ENCODE measurements around the gene STARD13.

Gene STARD13

DNA sequence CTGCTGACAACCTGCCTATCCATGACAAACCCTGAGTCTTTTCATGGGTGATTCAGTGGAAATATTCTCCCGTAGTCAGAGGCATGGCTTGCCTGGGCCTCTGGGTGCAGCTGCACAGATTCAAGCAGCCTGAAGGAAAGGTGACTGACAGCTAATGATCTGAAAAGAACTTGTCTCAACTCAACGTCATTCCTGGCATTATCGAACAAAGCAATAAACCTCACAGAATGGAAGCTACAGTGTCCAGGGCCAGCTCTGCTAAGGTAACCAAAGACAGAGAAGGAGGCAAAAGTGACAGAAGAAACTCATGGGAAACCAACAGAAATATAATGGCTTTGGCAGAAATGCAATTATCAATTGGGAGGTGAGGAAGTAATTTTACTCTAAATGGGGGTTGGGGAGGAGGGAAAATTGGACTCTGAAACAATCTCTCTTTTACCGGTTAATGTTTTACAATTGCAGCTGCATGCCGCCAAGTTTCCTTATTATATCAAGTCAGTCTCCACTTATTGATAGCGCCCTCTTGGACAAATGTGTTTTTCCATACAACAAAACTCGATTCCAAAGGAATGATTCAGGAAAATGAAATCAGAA, 12.9 kb downstream of the STARD13 start:
- no peak overlapping the region for H2BK12ac ChIP-seq (ENCODE audit: low read length in 2 of 2)

DNA sequence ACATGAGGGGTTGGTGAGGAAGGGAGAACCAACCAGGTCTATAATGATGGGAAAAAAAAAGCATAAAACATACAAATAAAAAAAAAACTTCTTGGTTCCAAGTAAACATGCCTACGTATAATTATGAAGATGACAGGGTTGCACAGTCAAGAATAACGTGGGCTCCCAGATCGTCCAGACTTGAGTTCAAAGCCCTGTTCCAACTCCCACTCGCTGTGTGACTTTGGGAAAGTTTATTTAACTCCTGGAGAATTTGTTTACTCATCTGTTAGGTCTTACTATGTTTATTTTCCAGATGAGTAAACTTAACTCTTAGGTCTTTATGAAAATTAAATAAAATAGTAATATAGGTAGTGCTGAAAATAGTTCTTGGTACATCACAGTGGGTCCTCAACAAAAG, 13.8 kb downstream of the STARD13 start:
- Histone ChIP-seq H2AK5ac (ENCODE audit: low read length, severe bottlenecking) (peak overlapping the region; percentile 14), H3K36me3 (ENCODE audit: control insufficient read depth in 1 of 2, insufficient read depth in 2 of 2, low read depth in 1 of 2, low read length in 2 of 2) (peaks cover 0 to 19% of the 10 kb centered on the region in 2 experiments), H3K23ac (ENCODE audit: low read length in 2 of 2) (no peak overlapping the region), H3K4me1 (ENCODE audit: control insufficient read depth, insufficient read depth, low read depth, low read length) (peaks cover 6% of the 10 kb centered on the region), H2BK5ac (ENCODE audit: low read depth, low read length, poor library complexity, severe bottlenecking) (no peak overlapping the region), H2AFZ (ENCODE audit: low read depth, low read length) (no peak overlapping the region), H2BK120ac (ENCODE audit: low read depth, low read length) (no peak overlapping the region), H3K4me3 (ENCODE audit: insufficient read depth in 1 of 2, low read depth in 1 of 2, low read length in 2 of 2) (no peak overlapping the region), H2BK12ac (ENCODE audit: low read length in 2 of 2) (peak overlapping the region in 1 of 2 experiments; percentile 86), H4K91ac (ENCODE audit: low read length) (peak overlapping the region; percentile 54), H3K9me3 (ENCODE audit: control insufficient read depth, low read length) (no peaks in the 10 kb centered on the region), H3K4me2 (ENCODE audit: low read length, poor library complexity, severe bottlenecking) (no peak overlapping the region), H3K9ac (ENCODE audit: low read length) (no peak overlapping the region), H3K18ac (ENCODE audit: low read depth in 1 of 2, low read length in 2 of 2) (peak overlapping the region; percentile 34 to 64), H3K4ac (ENCODE audit: low read depth in 1 of 2, low read length in 2 of 2) (peak overlapping the region in 1 of 2 experiments; percentile 64), H3K27ac (ENCODE audit: low read length, poor library complexity, severe bottlenecking) (peak overlapping the region; percentile 52), H3K27me3 (ENCODE audit: control insufficient read depth in 1 of 2, insufficient read depth in 1 of 2, low read length in 2 of 2) (no peaks in the 10 kb centered on the region), H2BK15ac (ENCODE audit: low read depth, poor library complexity, severe bottlenecking) (no peak overlapping the region), H3K14ac (ENCODE audit: low read length in 2 of 2) (no peak overlapping the region), H3K79me1 (replicated peaks; ENCODE audit: low read length, poor library complexity, severe bottlenecking) (peaks cover 16% of the 10 kb centered on the region), H4K8ac (ENCODE audit: low read length) (peak overlapping the region; percentile 83)
- WGBS: 59% methylated on average over 3 of the region's 4 CpGs
- no peak for DNase-seq

More for the DNA sequence above, 12.9 kb downstream of the STARD13 start:
- Histone ChIP-seq H3K4me2 (ENCODE audit: low read length, poor library complexity, severe bottlenecking) (no peak overlapping the region), H2AFZ (ENCODE audit: low read depth, low read length) (no peak overlapping the region), H2AK5ac (ENCODE audit: low read length, severe bottlenecking) (peak overlapping the region; percentile 23), H3K27ac (ENCODE audit: low read length, poor library complexity, severe bottlenecking) (peak overlapping the region; percentile 74), H3K14ac (ENCODE audit: low read length in 2 of 2) (no peak overlapping the region), H3K27me3 (ENCODE audit: control insufficient read depth in 1 of 2, insufficient read depth in 1 of 2, low read length in 2 of 2) (no peaks in the 10 kb centered on the region), H3K36me3 (ENCODE audit: control insufficient read depth in 1 of 2, insufficient read depth in 2 of 2, low read depth in 1 of 2, low read length in 2 of 2) (peaks cover 0 to 13% of the 10 kb centered on the region in 2 experiments), H3K4me1 (ENCODE audit: control insufficient read depth, insufficient read depth, low read depth, low read length) (peaks cover 6% of the 10 kb centered on the region), H3K4ac (ENCODE audit: low read depth in 1 of 2, low read length in 2 of 2) (no peak overlapping the region), H3K18ac (ENCODE audit: low read depth in 1 of 2, low read length in 2 of 2) (peak overlapping the region; percentile 6 to 73), H3K79me1 (replicated peaks; ENCODE audit: low read length, poor library complexity, severe bottlenecking) (peaks cover 13% of the 10 kb centered on the region), H4K8ac (ENCODE audit: low read length) (peak overlapping the region; percentile 1), H2BK120ac (ENCODE audit: low read depth, low read length) (no peak overlapping the region), H3K9me3 (ENCODE audit: control insufficient read depth, low read length) (no peaks in the 10 kb centered on the region), H2BK15ac (ENCODE audit: low read depth, poor library complexity, severe bottlenecking) (no peak overlapping the region), H2BK5ac (ENCODE audit: low read depth, low read length, poor library complexity, severe bottlenecking) (peak overlapping the region; percentile 53), H3K4me3 (ENCODE audit: insufficient read depth in 1 of 2, low read depth in 1 of 2, low read length in 2 of 2) (no peak overlapping the region), H4K91ac (ENCODE audit: low read length) (no peak overlapping the region), H3K9ac (ENCODE audit: low read length) (no peak overlapping the region), H3K23ac (ENCODE audit: low read length in 2 of 2) (no peak overlapping the region)
- 84% methylated on average over 7 of the region's 7 CpGs for WGBS
- no peak for DNase-seq

DNA sequence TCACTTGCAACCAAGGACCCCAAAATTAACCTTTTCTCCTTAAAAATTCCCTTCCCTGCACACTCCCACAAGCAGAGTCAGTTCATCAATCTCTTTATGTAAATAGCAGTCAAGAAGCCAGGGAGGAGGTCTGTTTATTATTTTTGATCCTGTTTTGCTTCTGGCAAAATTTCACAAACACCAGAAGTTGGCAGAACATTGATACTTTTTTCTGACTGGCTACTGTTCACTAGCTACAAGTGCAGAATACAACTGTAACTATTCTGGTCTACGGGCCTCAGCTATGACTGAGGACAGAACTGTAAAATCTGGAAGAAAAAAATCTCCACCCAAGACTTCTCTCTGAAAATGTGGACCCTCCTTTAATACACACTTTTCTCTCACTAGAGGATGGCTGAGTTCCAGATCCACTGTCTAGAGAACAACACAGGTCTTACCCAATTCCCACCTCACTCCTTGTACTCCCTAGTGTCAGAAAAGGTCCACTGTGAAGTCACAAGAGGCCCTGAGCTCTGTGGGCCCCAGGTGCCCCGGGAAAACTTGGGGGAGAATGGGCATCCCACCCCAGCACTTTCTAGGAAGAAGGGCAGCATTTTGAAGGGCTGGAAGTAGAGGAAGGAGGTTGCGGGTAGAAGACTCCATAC, 14.5 kb downstream of the STARD13 start:
- Histone ChIP-seq H2BK120ac (ENCODE audit: low read depth, low read length) (peak overlapping the region; percentile 49), H3K18ac (ENCODE audit: low read depth in 1 of 2, low read length in 2 of 2) (peak overlapping the region; percentile 34 to 64), H3K27me3 (ENCODE audit: control insufficient read depth in 1 of 2, insufficient read depth in 1 of 2, low read length in 2 of 2) (no peaks in the 10 kb centered on the region), H3K9ac (ENCODE audit: low read length) (no peak overlapping the region), H3K9me3 (ENCODE audit: control insufficient read depth, low read length) (no peaks in the 10 kb centered on the region), H2BK12ac (ENCODE audit: low read length in 2 of 2) (peak overlapping the region; percentile 86 to 87), H3K36me3 (ENCODE audit: control insufficient read depth in 1 of 2, insufficient read depth in 2 of 2, low read depth in 1 of 2, low read length in 2 of 2) (peaks cover 0 to 19% of the 10 kb centered on the region in 2 experiments), H2BK15ac (ENCODE audit: low read depth, poor library complexity, severe bottlenecking) (peak overlapping the region; percentile 85), H3K14ac (ENCODE audit: low read length in 2 of 2) (peak overlapping the region in 1 of 2 experiments; percentile 9), H3K4me3 (ENCODE audit: insufficient read depth in 1 of 2, low read depth in 1 of 2, low read length in 2 of 2) (no peak overlapping the region), H3K27ac (ENCODE audit: low read length, poor library complexity, severe bottlenecking) (peak overlapping the region; percentile 11), H3K4me2 (ENCODE audit: low read length, poor library complexity, severe bottlenecking) (no peak overlapping the region), H2AFZ (ENCODE audit: low read depth, low read length) (no peak overlapping the region), H3K4me1 (ENCODE audit: control insufficient read depth, insufficient read depth, low read depth, low read length) (peaks cover 6% of the 10 kb centered on the region), H3K4ac (ENCODE audit: low read depth in 1 of 2, low read length in 2 of 2) (peak overlapping the region; percentile 64), H2AK5ac (ENCODE audit: low read length, severe bottlenecking) (peak overlapping the region; percentile 14), H2BK5ac (ENCODE audit: low read depth, low read length, poor library complexity, severe bottlenecking) (no peak overlapping the region), H4K8ac (ENCODE audit: low read length) (peak overlapping the region; percentile 83), H3K23ac (ENCODE audit: low read length in 2 of 2) (no peak overlapping the region), H4K91ac (ENCODE audit: low read length) (peak overlapping the region; percentile 54), H3K79me1 (replicated peaks; ENCODE audit: low read length, poor library complexity, severe bottlenecking) (peaks cover 16% of the 10 kb centered on the region)
- 67% methylated on average over 3 of the region's 3 CpGs for WGBS
- peak; percentile 56 for DNase-seq

DNA sequence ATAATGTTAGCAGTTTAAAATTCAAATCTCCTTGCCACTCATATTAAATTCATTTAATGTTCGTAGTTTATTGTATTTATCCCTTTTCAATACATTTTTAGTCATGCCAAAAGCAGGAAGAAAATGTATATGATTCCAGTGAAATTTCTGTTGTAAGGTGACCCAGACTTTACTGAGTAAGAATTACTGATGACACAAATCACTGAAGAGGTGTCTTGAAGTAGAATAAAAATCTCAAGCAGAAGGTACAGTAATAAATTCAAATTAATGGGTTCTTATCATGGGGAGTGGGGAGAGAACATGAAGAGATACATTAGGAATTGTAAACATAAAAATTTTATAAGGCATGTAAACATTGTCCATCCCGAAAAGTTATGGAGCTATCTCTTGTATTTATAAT, 19.9 kb downstream of the STARD13 start:
- Histone ChIP-seq H3K18ac (ENCODE audit: low read depth in 1 of 2, low read length in 2 of 2) (no peak overlapping the region), H2BK12ac (ENCODE audit: low read length in 2 of 2) (no peak overlapping the region), H3K4me2 (ENCODE audit: low read length, poor library complexity, severe bottlenecking) (no peak overlapping the region), H2BK15ac (ENCODE audit: low read depth, poor library complexity, severe bottlenecking) (no peak overlapping the region), H3K36me3 (ENCODE audit: control insufficient read depth in 1 of 2, insufficient read depth in 2 of 2, low read depth in 1 of 2, low read length in 2 of 2) (peaks cover 0 to 19% of the 10 kb centered on the region in 2 experiments), H3K4me1 (ENCODE audit: control insufficient read depth, insufficient read depth, low read depth, low read length) (peaks cover 13% of the 10 kb centered on the region), H3K9me3 (ENCODE audit: control insufficient read depth, low read length) (no peaks in the 10 kb centered on the region), H4K8ac (ENCODE audit: low read length) (no peak overlapping the region), H2BK5ac (ENCODE audit: low read depth, low read length, poor library complexity, severe bottlenecking) (no peak overlapping the region), H3K23ac (ENCODE audit: low read length in 2 of 2) (no peak overlapping the region), H4K91ac (ENCODE audit: low read length) (no peak overlapping the region), H3K9ac (ENCODE audit: low read length) (no peak overlapping the region), H2AK5ac (ENCODE audit: low read length, severe bottlenecking) (no peak overlapping the region), H3K14ac (ENCODE audit: low read length in 2 of 2) (no peak overlapping the region), H3K79me1 (replicated peaks; ENCODE audit: low read length, poor library complexity, severe bottlenecking) (peaks cover 10% of the 10 kb centered on the region), H3K27me3 (ENCODE audit: control insufficient read depth in 1 of 2, insufficient read depth in 1 of 2, low read length in 2 of 2) (no peaks in the 10 kb centered on the region), H3K4me3 (ENCODE audit: insufficient read depth in 1 of 2, low read depth in 1 of 2, low read length in 2 of 2) (no peak overlapping the region), H2BK120ac (ENCODE audit: low read depth, low read length) (no peak overlapping the region), H3K27ac (ENCODE audit: low read length, poor library complexity, severe bottlenecking) (no peak overlapping the region), H3K4ac (ENCODE audit: low read depth in 1 of 2, low read length in 2 of 2) (no peak overlapping the region), H2AFZ (ENCODE audit: low read depth, low read length) (no peak overlapping the region)
- WGBS: 83% methylated on average over 1 of the region's 2 CpGs
- no peak for DNase-seq
